Erythroblast (primary cell): ENCODE results near the gene CCDC102A.

Experiments
- GATA1 ChIP-seq: IDR thresholded peaks from 2 replicates; pipeline ENCODE4 v1.6.1; 2011; ENCODE audit warnings: low read depth, mild to moderate bottlenecking, control low read depth, low read length, moderate library complexity
- POLR2A ChIP-seq: IDR thresholded peaks from 2 replicates; pipeline ENCODE4 v1.6.1; 2011; ENCODE audit warnings: mild to moderate bottlenecking, low read length

DNA sequence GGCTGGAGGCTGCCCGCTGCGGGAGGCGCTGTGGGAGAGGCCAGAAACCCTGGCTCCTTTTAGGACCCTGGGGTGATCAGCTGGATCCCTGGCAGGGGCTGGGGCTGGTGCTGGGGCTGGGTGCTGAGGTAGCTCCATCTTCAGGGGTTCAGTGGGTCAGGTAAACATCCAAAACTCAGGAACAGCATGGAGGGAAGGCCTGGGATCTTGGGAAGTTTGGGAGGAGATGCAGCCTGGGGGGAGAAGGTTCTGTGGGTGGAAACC is 27.0 kb upstream of the CCDC102A start:
- TF ChIP-seq POLR2A (no peak), GATA1 (no peak)
